ENCODE results near the gene CHRNG. TPM values are rescaled to one million over a fixed set of nuclear protein-coding genes. Genes with fewer than 3 reads are reported as not detected.
A peak's percentile ranks its signal among the peaks of the same experiment; 100 is the strongest.

The CHRNG gene
- total and polyA plus RNA-seq, 2 donors from 2014 or later, result not detected

DNA sequence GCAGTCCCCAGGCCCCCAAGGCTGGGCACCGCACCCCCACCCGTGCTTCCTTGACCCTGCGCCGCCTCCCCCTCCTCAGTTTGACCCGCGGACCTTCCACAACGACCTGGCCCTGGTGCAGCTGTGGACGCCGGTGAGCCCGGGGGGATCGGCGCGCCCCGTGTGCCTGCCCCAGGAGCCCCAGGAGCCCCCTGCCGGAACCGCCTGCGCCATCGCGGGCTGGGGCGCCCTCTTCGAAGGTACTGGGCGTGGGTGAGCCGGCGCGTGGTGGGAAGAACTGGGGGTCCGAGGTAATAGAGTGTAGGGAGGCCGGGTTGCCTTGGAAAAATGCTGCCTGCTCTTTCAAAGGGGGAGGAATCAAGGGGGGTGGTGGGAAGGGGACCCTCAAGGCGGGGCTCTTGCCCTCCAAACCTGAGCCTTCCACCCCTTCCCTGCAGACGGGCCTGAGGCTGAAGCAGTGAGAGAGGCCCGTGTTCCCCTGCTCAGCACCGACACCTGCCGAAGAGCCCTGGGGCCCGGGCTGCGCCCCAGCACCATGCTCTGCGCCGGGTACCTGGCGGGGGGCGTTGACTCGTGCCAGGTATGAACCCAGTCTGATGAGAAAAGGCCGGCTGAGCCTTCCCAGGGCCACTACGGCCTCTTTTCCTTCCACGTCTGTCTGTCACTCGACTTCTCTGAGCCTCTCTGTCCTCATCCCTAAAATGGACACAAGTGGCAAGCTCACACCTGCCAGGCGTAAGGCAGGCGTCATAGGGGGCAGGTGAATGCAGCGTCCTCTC lies 16.7 kb upstream of the CHRNG start:
- TF ChIP-seq, protein P1, sequence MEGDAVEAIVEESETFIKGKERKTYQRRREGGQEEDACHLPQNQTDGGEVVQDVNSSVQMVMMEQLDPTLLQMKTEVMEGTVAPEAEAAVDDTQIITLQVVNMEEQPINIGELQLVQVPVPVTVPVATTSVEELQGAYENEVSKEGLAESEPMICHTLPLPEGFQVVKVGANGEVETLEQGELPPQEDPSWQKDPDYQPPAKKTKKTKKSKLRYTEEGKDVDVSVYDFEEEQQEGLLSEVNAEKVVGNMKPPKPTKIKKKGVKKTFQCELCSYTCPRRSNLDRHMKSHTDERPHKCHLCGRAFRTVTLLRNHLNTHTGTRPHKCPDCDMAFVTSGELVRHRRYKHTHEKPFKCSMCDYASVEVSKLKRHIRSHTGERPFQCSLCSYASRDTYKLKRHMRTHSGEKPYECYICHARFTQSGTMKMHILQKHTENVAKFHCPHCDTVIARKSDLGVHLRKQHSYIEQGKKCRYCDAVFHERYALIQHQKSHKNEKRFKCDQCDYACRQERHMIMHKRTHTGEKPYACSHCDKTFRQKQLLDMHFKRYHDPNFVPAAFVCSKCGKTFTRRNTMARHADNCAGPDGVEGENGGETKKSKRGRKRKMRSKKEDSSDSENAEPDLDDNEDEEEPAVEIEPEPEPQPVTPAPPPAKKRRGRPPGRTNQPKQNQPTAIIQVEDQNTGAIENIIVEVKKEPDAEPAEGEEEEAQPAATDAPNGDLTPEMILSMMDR (IDR thresholded peaks at IDR 0.05; ENCODE audit: borderline replicate concordance, extremely low read depth, insufficient read depth), result no peak
- Histone ChIP-seq H3K9me3 (ENCODE audit: control insufficient read depth in 2 of 3, insufficient read depth in 1 of 3, low read length in 3 of 3) (no peaks in the 10 kb centered on the region), H3K9ac (ENCODE audit: low read length in 3 of 3) (no peak overlapping the region), H3K27me3 (ENCODE audit: control insufficient read depth, insufficient read depth, low read length) (peaks cover 5% of the 10 kb centered on the region), H3K4me3 (ENCODE audit: low read length in 3 of 3) (no peak overlapping the region), H3K36me3 (ENCODE audit: control insufficient read depth in 2 of 3, insufficient read depth in 3 of 3, low read length in 3 of 3) (no peaks in the 10 kb centered on the region), H3K4me1 (ENCODE audit: control insufficient read depth in 2 of 3, insufficient read depth in 2 of 3, low read depth in 1 of 3, low read length in 3 of 3) (peaks cover 0 to 3% (median 0%) of the 10 kb centered on the region in 3 donors), H3K27ac (ENCODE audit: low read depth in 2 of 2, low read length in 2 of 2) (no peak overlapping the region)
- intact Hi-C loops (cut with DNase I), result no loop called here
- DNase-seq (no peak), FAIRE-seq (no peak)

DNA sequence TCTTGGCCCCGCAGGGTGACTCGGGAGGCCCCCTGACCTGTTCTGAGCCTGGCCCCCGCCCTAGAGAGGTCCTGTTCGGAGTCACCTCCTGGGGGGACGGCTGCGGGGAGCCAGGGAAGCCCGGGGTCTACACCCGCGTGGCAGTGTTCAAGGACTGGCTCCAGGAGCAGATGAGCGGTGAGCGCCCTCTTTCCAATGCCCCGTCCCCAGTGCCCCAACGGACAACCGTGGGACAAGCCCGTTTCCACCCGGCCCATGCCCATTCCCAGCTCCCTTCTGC lies 16.1 kb upstream of the CHRNG start:
- Histone ChIP-seq H3K4me1 (ENCODE audit: control insufficient read depth in 2 of 3, insufficient read depth in 2 of 3, low read depth in 1 of 3, low read length in 3 of 3) (peaks cover 0 to 3% (median 0%) of the 10 kb centered on the region in 3 donors), H3K27ac (ENCODE audit: low read depth in 2 of 2, low read length in 2 of 2) (no peak overlapping the region), H3K9ac (ENCODE audit: low read length in 3 of 3) (no peak overlapping the region), H3K36me3 (ENCODE audit: control insufficient read depth in 2 of 3, insufficient read depth in 3 of 3, low read length in 3 of 3) (no peaks in the 10 kb centered on the region), H3K27me3 (ENCODE audit: control insufficient read depth, insufficient read depth, low read length) (peaks cover 5% of the 10 kb centered on the region), H3K9me3 (ENCODE audit: control insufficient read depth in 2 of 3, insufficient read depth in 1 of 3, low read length in 3 of 3) (no peaks in the 10 kb centered on the region), H3K4me3 (ENCODE audit: low read length in 3 of 3) (no peak overlapping the region)
- DNase-seq (no peak), FAIRE-seq (no peak)
- intact Hi-C loops (cut with DNase I), result no loop called here
- TF ChIP-seq, protein P1 (IDR thresholded peaks at IDR 0.05; ENCODE audit: borderline replicate concordance, extremely low read depth, insufficient read depth), result no peak

DNA sequence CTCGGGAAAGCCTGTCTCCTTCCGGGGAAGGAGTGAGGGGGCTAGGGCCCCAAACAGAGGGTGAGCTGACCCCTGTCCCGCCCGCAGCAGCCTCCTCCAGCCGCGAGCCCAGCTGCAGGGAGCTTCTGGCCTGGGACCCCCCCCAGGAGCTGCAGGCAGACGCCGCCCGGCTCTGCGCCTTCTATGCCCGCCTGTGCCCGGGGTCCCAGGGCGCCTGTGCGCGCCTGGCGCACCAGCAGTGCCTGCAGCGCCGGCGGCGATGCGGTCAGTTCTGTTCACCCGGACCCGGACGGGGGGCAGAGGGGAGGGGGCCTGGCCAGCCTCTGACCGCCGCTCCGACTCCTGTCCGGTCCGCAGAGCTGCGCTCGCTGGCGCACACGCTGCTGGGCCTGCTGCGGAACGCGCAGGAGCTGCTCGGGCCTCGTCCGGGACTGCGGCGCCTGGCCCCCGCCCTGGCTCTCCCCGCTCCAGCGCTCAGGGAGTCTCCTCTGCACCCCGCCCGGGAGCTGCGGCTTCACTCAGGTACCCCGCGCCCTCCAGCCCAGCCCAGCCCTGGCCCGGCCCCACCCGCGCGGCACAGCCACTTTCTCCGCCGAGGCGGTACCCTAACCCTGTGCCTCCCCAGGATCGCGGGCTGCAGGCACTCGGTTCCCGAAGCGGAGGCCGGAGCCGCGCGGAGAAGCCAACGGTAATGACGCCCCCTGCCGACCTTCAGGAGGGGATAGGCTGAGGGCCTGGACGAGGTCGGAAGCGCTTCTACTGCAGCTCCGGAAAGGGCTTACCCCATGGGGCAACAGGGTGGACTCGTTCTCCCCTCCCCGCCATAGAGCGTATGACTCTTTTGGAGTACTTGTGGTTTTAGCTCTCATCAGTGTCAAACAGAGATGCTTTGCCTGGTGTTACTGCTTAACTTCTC lies 15.6 kb upstream of the CHRNG start:
- H3K27me3 ChIP-seq (ENCODE audit: control insufficient read depth, insufficient read depth, low read length), result peaks cover 5% of the 10 kb centered on the region
- DNase-seq, result peak in 4 of 5 donors; percentile 68 to 79 (median 74)
- no peaks in the 10 kb centered on the region for H3K36me3 ChIP-seq (ENCODE audit: control insufficient read depth in 2 of 3, insufficient read depth in 3 of 3, low read length in 3 of 3)
- H3K9me3 ChIP-seq (ENCODE audit: control insufficient read depth in 2 of 3, insufficient read depth in 1 of 3, low read length in 3 of 3), result no peaks in the 10 kb centered on the region
- no peak overlapping the region for H3K4me3 ChIP-seq (ENCODE audit: low read length in 3 of 3)
- TF ChIP-seq, protein P1 (IDR thresholded peaks at IDR 0.05; ENCODE audit: borderline replicate concordance, extremely low read depth, insufficient read depth), result no peak
- no peak overlapping the region for H3K27ac ChIP-seq (ENCODE audit: low read depth in 2 of 2, low read length in 2 of 2)
- H3K9ac ChIP-seq (ENCODE audit: low read length in 3 of 3), result no peak overlapping the region
- intact Hi-C loops (cut with DNase I), result no loop called here
- H3K4me1 ChIP-seq (ENCODE audit: control insufficient read depth in 2 of 3, insufficient read depth in 2 of 3, low read depth in 1 of 3, low read length in 3 of 3), result peaks cover 0 to 3% (median 0%) of the 10 kb centered on the region in 3 donors
- FAIRE-seq, result no peak

Measured in kidney (tissue), 14 donors.